Panc1 (cell line): ENCODE data around the gene CCDC47. TPM values are rescaled to one million over a fixed set of nuclear protein-coding genes. Genes with fewer than 3 reads are reported as not detected.
"Not testable (repeated sequence)": the region's sequence is repeated elsewhere in the genome, so short reads cannot be mapped to it uniquely, and the experiment has no call there.

Source experiments
- ATAC-seq: fragments of 200-7000 bp; cut with Tn5 transposase; 2 replicates; pipeline ENCODE4 v1.9.1; 2020; ENCODE audit warnings: mild to moderate bottlenecking, moderate library complexity
- BruUV-seq: library from RNA; stranded (reverse); fragments of 400-500 nt; replicated peaks from 2 replicates; lab custom pipeline; 2021; lab: Mats Ljungman, UMichigan
- CTCF ChIA-PET: fragments of 300-600 bp; sonication (Branson Sonifier 250); formaldehyde crosslinking; loops from one replicate; lab custom pipeline; 2022; ENCODE audit warnings: antibody characterized with exemption; lab: Charles Lee
- POLR2A ChIA-PET: fragments of 300-600 bp; sonication (Branson Sonifier 250); formaldehyde crosslinking; loops from one replicate; lab custom pipeline; 2022; ENCODE audit warnings: antibody characterized with exemption; lab: Charles Lee
- DNase-seq: peaks from one replicate; pipeline ENCODE4 v3.0.0-alpha.2; 2010; ENCODE audit warnings: low read depth, low spot score
- H3K27ac ChIP-seq: 2 replicates; pipeline ENCODE4 v1.5.1; 2011; ENCODE audit warnings: mild to moderate bottlenecking, low read length, inconsistent platforms
- H3K27me3 ChIP-seq: fragments of 200-500 bp; sonication (Bioruptor generic); 2 replicates; pipeline ENCODE4 v1.6.0; 2014; ENCODE audit warnings: low read length, inconsistent platforms; ENCODE audit not compliant: control insufficient read depth, insufficient read depth
- H3K36me3 ChIP-seq: fragments of 200-500 bp; sonication (Bioruptor generic); 2 replicates; pipeline ENCODE4 v1.5.1; 2014; ENCODE audit warnings: inconsistent platforms, mild to moderate bottlenecking, low read length, moderate library complexity; ENCODE audit not compliant: control insufficient read depth, insufficient read depth
- H3K4me1 ChIP-seq: 2 replicates; pipeline ENCODE4 v1.5.1; 2011; ENCODE audit warnings: inconsistent platforms, mild to moderate bottlenecking, low read length, moderate library complexity; ENCODE audit not compliant: control insufficient read depth, insufficient read depth
- H3K4me3 ChIP-seq, 2 experiments: 2 replicates each; pipeline ENCODE4 v1.5.1; 2011 to 2012; ENCODE audit warnings: low read depth in 2 of 2, low read length in 2 of 2, mild to moderate bottlenecking in 2 of 2, inconsistent platforms in 1 of 2, moderate library complexity in 1 of 2
- H3K9me3 ChIP-seq: fragments of 200-500 bp; sonication (Bioruptor generic); 2 replicates; pipeline ENCODE4 v1.5.1; 2014; ENCODE audit warnings: low read depth, mild to moderate bottlenecking, inconsistent platforms, low read length, moderate library complexity; ENCODE audit not compliant: control insufficient read depth, insufficient read depth
- CTCF ChIP-seq: fragments of 450-650 bp; IDR thresholded peaks from 2 replicates; pipeline ENCODE4 v1.5.1; 2017; ENCODE audit warnings: mild to moderate bottlenecking
- POLR2AphosphoS5 ChIP-seq: IDR thresholded peaks from 2 replicates; pipeline ENCODE4 v1.6.1; 2012; ENCODE audit warnings: mild to moderate bottlenecking, low read depth, low read length, moderate library complexity
- REST ChIP-seq, 2 experiments: IDR thresholded peaks; 2 replicates each; pipeline ENCODE4 v1.6.1; 2011 to 2012; ENCODE audit warnings: low read depth in 2 of 2, control low read depth in 1 of 2, low read length in 1 of 2, mild to moderate bottlenecking in 1 of 2, moderate library complexity in 1 of 2; ENCODE audit not compliant: insufficient read depth in 1 of 2
- SIN3A ChIP-seq: IDR thresholded peaks from 2 replicates; pipeline ENCODE4 v1.6.1; 2012; ENCODE audit warnings: low read depth, mild to moderate bottlenecking, low read length, moderate library complexity, borderline replicate concordance; ENCODE audit not compliant: insufficient read depth
- TCF7L2 ChIP-seq: IDR thresholded peaks from 2 replicates; pipeline ENCODE4 v1.6.1; 2011; ENCODE audit warnings: mild to moderate bottlenecking, low read depth, low read length, inconsistent platforms
- in situ Hi-C: cut with HindIII; loops from 2 replicates; pipeline ENCODE4 v1.10.0; 2016; ENCODE audit warnings: low sequenced_read_pairs, low pct_unique_long_range_greater_than_20kb
- intact Hi-C: fragments of 100-400 bp; cut with micrococcal nuclease; formaldehyde crosslinking; loops from one replicate; pipeline ENCODE4 v1.10.0; 2022; ENCODE audit not compliant: unreplicated experiment
- total RNA-seq: library from RNA; stranded (reverse); gene quantifications from one replicate; pipeline ENCODE4 v1.2.1, GENCODE V29; 2021; ENCODE audit not compliant: unreplicated experiment

Gene CCDC47
- total RNA-seq, 1 experiment from 2014 or later = 64.8 TPM

- TF ChIP-seq CTCF = no peak
- no peak for TF ChIP-seq TCF7L2
- no peaks in the 10 kb centered on the region for H3K27me3 ChIP-seq
- no TSS peak for BruUV-seq
- DNase-seq (no peak), ATAC-seq (no peak)
- H3K4me3 ChIP-seq = no peak overlapping the region
- peaks cover 4% of the 10 kb centered on the region; the same call in 1 of the 2 replicates for H3K36me3 ChIP-seq
- no peaks in the 10 kb centered on the region for H3K4me1 ChIP-seq
- ChIA-PET CTCF (no interaction called here), POLR2A (no interaction called here)
- H3K27ac ChIP-seq = no peak overlapping the region
- intact Hi-C loops = no loop called here
- in situ Hi-C loops = no loop called here
- no peaks in the 10 kb centered on the region for H3K9me3 ChIP-seq
Measured at GRCh38 chr17:63722403-63722802, 51.0 kb downstream of the CCDC47 start.

- H3K36me3 ChIP-seq, in situ Hi-C loops, H3K27me3 ChIP-seq, H3K4me3 ChIP-seq, CTCF ChIA-PET, DNase-seq, POLR2A ChIA-PET, ATAC-seq, intact Hi-C loops, H3K27ac ChIP-seq, BruUV-seq, H3K9me3 ChIP-seq, H3K4me1 ChIP-seq: not testable (repeated sequence)
Measured at GRCh38 chr17:63720194-63720593, 53.2 kb downstream of the CCDC47 start.

GRCh38 chr17:63718988-63719387 is 54.4 kb downstream of the CCDC47 start:
- H3K9me3 ChIP-seq = no peaks in the 10 kb centered on the region
- no peak for ATAC-seq
- no peak overlapping the region for H3K4me3 ChIP-seq
- H3K27me3 ChIP-seq = no peaks in the 10 kb centered on the region
- H3K27ac ChIP-seq = no peak overlapping the region
- no peak for TF ChIP-seq SIN3A
- intact Hi-C loops = no loop called here
- ChIA-PET POLR2A (no interaction called here), CTCF (no interaction called here)
- in situ Hi-C loops = no loop called here
- H3K36me3 ChIP-seq = 0 out of 2 replicates have a peak, but pooled peaks cover 2% of the 10 kb centered on the region
- H3K4me1 ChIP-seq = no peaks in the 10 kb centered on the region
- DNase-seq = no peak
- BruUV-seq = no TSS peak

- TF ChIP-seq TCF7L2 (no peak), SIN3A (no peak), CTCF (no peak), POLR2AphosphoS5 (no peak), REST (IDR thresholded peaks at IDR 0.05; ENCODE audit: insufficient read depth in 1 of 2, low read depth in 2 of 2, low read length in 1 of 2) (no peak)
- peaks cover 3% of the 10 kb centered on the region for H3K36me3 ChIP-seq
- in situ Hi-C loops = no loop called here
- intact Hi-C loops = no loop called here
- no peak for ATAC-seq
- H3K4me3 ChIP-seq = no peak overlapping the region
- BruUV-seq = TSS peak; percentile 41
- H3K4me1 ChIP-seq = no peaks in the 10 kb centered on the region
- POLR2A ChIA-PET = no interaction called here
- no peaks in the 10 kb centered on the region for H3K9me3 ChIP-seq
- CTCF ChIA-PET = no interaction called here
- DNase-seq = no peak
- H3K27me3 ChIP-seq = no peaks in the 10 kb centered on the region
- H3K27ac ChIP-seq = no peak overlapping the region
Measured at GRCh38 chr17:63716426-63716825, 57.0 kb downstream of the CCDC47 start.
